Muscle layer of duodenum (tissue), 2 donors: Measurements from ENCODE around the gene LMOD2.

ENCODE experiments used
- H3K27ac ChIP-seq: one replicate; pipeline ENCODE4 v1.7.0; 2013; ENCODE audit warnings: mild to moderate bottlenecking, low read length
- H3K27me3 ChIP-seq: one replicate; pipeline ENCODE4 v1.7.0; 2013; ENCODE audit warnings: low read depth, mild to moderate bottlenecking, control low read depth, low read length
- H3K36me3 ChIP-seq, 2 donors: one replicate each; pipeline ENCODE4 v1.7.0; 2013; ENCODE audit warnings: low read length in 2 of 2, control low read depth in 1 of 2, mild to moderate bottlenecking in 1 of 2; ENCODE audit not compliant: insufficient read depth in 2 of 2, control insufficient read depth in 1 of 2
- H3K4me1 ChIP-seq, 2 donors: one replicate each; pipeline ENCODE4 v1.7.0; 2013; ENCODE audit warnings: low read length in 2 of 2, mild to moderate bottlenecking in 2 of 2, control low read depth in 1 of 2, moderate library complexity in 1 of 2; ENCODE audit not compliant: insufficient read depth in 2 of 2, control insufficient read depth in 1 of 2
- H3K4me3 ChIP-seq, 2 donors: one replicate each; pipeline ENCODE4 v1.7.0; 2013; ENCODE audit warnings: low read length in 2 of 2, low read depth in 1 of 2, mild to moderate bottlenecking in 1 of 2
- H3K9me3 ChIP-seq, 2 donors: one replicate each; pipeline ENCODE4 v1.7.0; 2013; ENCODE audit warnings: low read length in 2 of 2, control low read depth in 1 of 2, mild to moderate bottlenecking in 1 of 2; ENCODE audit not compliant: control insufficient read depth in 1 of 2
- donor health status: healthy.

The LMOD2 gene

GRCh38 chr7:123660514-123661354 lies 5.1 kb downstream of the LMOD2 start:
- Histone ChIP-seq H3K4me1 (no peaks in the 10 kb centered on the region), H3K27ac (no peak overlapping the region), H3K36me3 (no peaks in the 10 kb centered on the region), H3K4me3 (no peak overlapping the region), H3K9me3 (no peaks in the 10 kb centered on the region), H3K27me3 (no peaks in the 10 kb centered on the region)

GRCh38 chr7:123661765-123662164 lies 6.1 kb downstream of the LMOD2 start:
- Histone ChIP-seq H3K27me3 (no peaks in the 10 kb centered on the region), H3K27ac (no peak overlapping the region), H3K36me3 (no peaks in the 10 kb centered on the region), H3K4me1 (no peaks in the 10 kb centered on the region), H3K4me3 (no peak overlapping the region), H3K9me3 (no peaks in the 10 kb centered on the region)

- no peaks in the 10 kb centered on the region for H3K27me3 ChIP-seq
- H3K36me3 ChIP-seq: no peaks in the 10 kb centered on the region
- H3K4me1 ChIP-seq: no peaks in the 10 kb centered on the region
- no peak overlapping the region for H3K27ac ChIP-seq
- no peaks in the 10 kb centered on the region for H3K9me3 ChIP-seq
- no peak overlapping the region for H3K4me3 ChIP-seq
These were observed 6.6 kb downstream of the LMOD2 start for GRCh38 chr7:123662293-123662692.

GRCh38 chr7:123662755-123663154 lies 7.1 kb downstream of the LMOD2 start:
- Histone ChIP-seq H3K27me3 (no peaks in the 10 kb centered on the region), H3K4me1 (no peaks in the 10 kb centered on the region), H3K9me3 (no peaks in the 10 kb centered on the region), H3K4me3 (no peak overlapping the region), H3K36me3 (no peaks in the 10 kb centered on the region), H3K27ac (no peak overlapping the region)

- Histone ChIP-seq H3K27me3 (no peaks in the 10 kb centered on the region), H3K36me3 (no peaks in the 10 kb centered on the region), H3K4me1 (no peaks in the 10 kb centered on the region), H3K4me3 (no peak overlapping the region), H3K9me3 (no peaks in the 10 kb centered on the region), H3K27ac (no peak overlapping the region)
These were observed 7.5 kb downstream of the LMOD2 start for GRCh38 chr7:123663200-123663599.

GRCh38 chr7:123665157-123665556 lies 9.5 kb downstream of the LMOD2 start:
- H3K4me3 ChIP-seq: no peak overlapping the region
- no peaks in the 10 kb centered on the region for H3K27me3 ChIP-seq
- H3K36me3 ChIP-seq: no peaks in the 10 kb centered on the region
- H3K27ac ChIP-seq: no peak overlapping the region
- H3K9me3 ChIP-seq: no peaks in the 10 kb centered on the region
- no peaks in the 10 kb centered on the region for H3K4me1 ChIP-seq

GRCh38 chr7:123665896-123666295 lies 10.2 kb downstream of the LMOD2 start:
- Histone ChIP-seq H3K36me3 (no peaks in the 10 kb centered on the region), H3K4me1 (no peaks in the 10 kb centered on the region), H3K9me3 (no peaks in the 10 kb centered on the region), H3K27ac (no peak overlapping the region), H3K4me3 (no peak overlapping the region), H3K27me3 (no peaks in the 10 kb centered on the region)

GRCh38 chr7:123666492-123666891 lies 10.8 kb downstream of the LMOD2 start:
- H3K36me3 ChIP-seq: no peaks in the 10 kb centered on the region
- H3K9me3 ChIP-seq: no peaks in the 10 kb centered on the region
- no peaks in the 10 kb centered on the region for H3K27me3 ChIP-seq
- H3K4me1 ChIP-seq: no peaks in the 10 kb centered on the region
- H3K27ac ChIP-seq: no peak overlapping the region
- H3K4me3 ChIP-seq: no peak overlapping the region

GRCh38 chr7:123669485-123669884 lies 13.8 kb downstream of the LMOD2 start:
- H3K27ac ChIP-seq: no peak overlapping the region

GRCh38 chr7:123673137-123673732 lies 17.6 kb downstream of the LMOD2 start:
- H3K36me3 ChIP-seq: no peaks in the 10 kb centered on the region
- no peaks in the 10 kb centered on the region for H3K9me3 ChIP-seq
- H3K4me1 ChIP-seq: peaks cover 0 to 17% of the 10 kb centered on the region in 2 donors
- no peaks in the 10 kb centered on the region for H3K27me3 ChIP-seq
- H3K4me3 ChIP-seq: no peak overlapping the region
- H3K27ac ChIP-seq: no peak overlapping the region

More at GRCh38 chr7:123669485-123669884, 13.8 kb downstream of the LMOD2 start:
- H3K36me3 ChIP-seq: no peaks in the 10 kb centered on the region
- H3K27me3 ChIP-seq: no peaks in the 10 kb centered on the region
- no peak overlapping the region for H3K4me3 ChIP-seq
- H3K4me1 ChIP-seq: peaks cover 0 to 10% of the 10 kb centered on the region in 2 donors
- H3K9me3 ChIP-seq: no peaks in the 10 kb centered on the region

- Histone ChIP-seq H3K4me1 (peaks cover 0 to 17% of the 10 kb centered on the region in 2 donors), H3K36me3 (no peaks in the 10 kb centered on the region), H3K27ac (no peak overlapping the region), H3K27me3 (no peaks in the 10 kb centered on the region), H3K4me3 (no peak overlapping the region), H3K9me3 (no peaks in the 10 kb centered on the region)
These were observed 18.2 kb downstream of the LMOD2 start for GRCh38 chr7:123673752-123674398.
